Gastroesophageal sphincter (tissue), 3 donors: ENCODE measurements around the gene HUNK.

Experiments
- EP300 ChIP-seq: sonication (generic); formaldehyde crosslinking; IDR thresholded peaks from one replicate; pipeline ENCODE4 v1.6.1; 2017; ENCODE audit warnings: antibody characterized with exemption, mild to moderate bottlenecking
- POLR2A ChIP-seq, 2 donors: fragments of 450-650 bp; IDR thresholded peaks; one replicate each; pipeline ENCODE4 v1.6.1; 2017; ENCODE audit warnings: antibody characterized with exemption in 2 of 2, mild to moderate bottlenecking in 2 of 2, moderate library complexity in 1 of 2
- POLR2AphosphoS5 ChIP-seq: sonication (generic); formaldehyde crosslinking; IDR thresholded peaks from one replicate; pipeline ENCODE4 v1.6.1; 2017; ENCODE audit warnings: antibody characterized with exemption
- TF ChIP-seq, protein P1 (sequence below), 4 experiments: fragments of 200-600 bp in 2 of 4; fragments of 450-650 bp in 2 of 4; sonication (generic) in 1 of 4; IDR thresholded peaks; one replicate each; pipeline ENCODE4 v1.5.1; 2017 to 2019; ENCODE audit warnings: antibody characterized with exemption in 4 of 4, mild to moderate bottlenecking in 2 of 4, moderate library complexity in 2 of 4

DNA sequence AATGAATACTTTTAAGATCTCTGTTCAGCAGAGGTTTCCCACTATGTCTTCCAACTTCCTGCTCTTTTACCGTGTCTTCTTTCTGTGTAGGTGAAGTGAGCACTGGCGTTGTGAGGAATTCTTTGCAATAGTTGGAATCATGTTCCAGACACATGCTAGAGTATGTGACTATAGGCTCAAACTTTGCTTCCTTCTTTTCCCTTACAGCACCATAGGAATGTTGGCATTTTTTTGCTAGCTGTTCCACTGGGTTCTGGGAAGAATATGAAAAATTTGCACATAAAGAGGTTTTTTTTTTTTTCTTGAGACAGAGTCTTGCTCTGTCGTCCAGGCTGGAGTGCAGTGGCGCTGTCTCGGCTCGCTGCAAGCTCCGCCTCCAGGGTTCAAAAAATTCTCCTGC, 15.7 kb upstream of the HUNK start:
- TF ChIP-seq, protein P1, sequence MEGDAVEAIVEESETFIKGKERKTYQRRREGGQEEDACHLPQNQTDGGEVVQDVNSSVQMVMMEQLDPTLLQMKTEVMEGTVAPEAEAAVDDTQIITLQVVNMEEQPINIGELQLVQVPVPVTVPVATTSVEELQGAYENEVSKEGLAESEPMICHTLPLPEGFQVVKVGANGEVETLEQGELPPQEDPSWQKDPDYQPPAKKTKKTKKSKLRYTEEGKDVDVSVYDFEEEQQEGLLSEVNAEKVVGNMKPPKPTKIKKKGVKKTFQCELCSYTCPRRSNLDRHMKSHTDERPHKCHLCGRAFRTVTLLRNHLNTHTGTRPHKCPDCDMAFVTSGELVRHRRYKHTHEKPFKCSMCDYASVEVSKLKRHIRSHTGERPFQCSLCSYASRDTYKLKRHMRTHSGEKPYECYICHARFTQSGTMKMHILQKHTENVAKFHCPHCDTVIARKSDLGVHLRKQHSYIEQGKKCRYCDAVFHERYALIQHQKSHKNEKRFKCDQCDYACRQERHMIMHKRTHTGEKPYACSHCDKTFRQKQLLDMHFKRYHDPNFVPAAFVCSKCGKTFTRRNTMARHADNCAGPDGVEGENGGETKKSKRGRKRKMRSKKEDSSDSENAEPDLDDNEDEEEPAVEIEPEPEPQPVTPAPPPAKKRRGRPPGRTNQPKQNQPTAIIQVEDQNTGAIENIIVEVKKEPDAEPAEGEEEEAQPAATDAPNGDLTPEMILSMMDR (IDR thresholded peaks at IDR 0.05) = no peak
- no peak for TF ChIP-seq POLR2A (IDR thresholded peaks at IDR 0.05)
- no peak for TF ChIP-seq EP300
- TF ChIP-seq POLR2AphosphoS5 = no peak
